ENCODE data around the gene RPS29.

GRCh38 chr14:49551569-49551968 lies 34.6 kb downstream of the RPS29 start:
- no peak for TF ChIP-seq CTCF (IDR thresholded peaks at IDR 0.05)
- TF ChIP-seq POLR2A (IDR thresholded peaks at IDR 0.05): no peak

All from thyroid gland (tissue), 4 donors.